Measurements from ENCODE around the gene TGM2.

Gene TGM2

DNA sequence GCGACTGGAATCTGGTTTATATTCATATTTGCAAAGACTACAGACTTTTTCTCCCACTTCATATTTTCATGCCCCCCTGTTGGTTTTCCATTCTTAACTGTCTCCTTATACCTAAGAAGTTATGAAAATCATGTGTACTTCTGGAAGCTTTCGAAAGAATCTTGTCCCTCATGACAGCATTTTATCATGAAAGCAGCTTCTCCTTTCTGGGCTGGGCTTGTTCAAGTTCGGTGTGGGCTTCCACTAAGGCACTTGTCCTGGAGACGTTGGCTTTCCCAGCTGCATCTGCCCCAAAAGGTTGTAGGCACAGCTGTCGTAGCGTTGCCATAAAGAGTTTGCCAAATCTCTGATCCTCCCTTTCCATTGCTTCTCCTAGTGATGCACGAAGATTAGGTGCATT is 75.0 kb downstream of the TGM2 start:
- no peak overlapping the region for H4K12ac ChIP-seq (ENCODE audit: low read depth, low read length)
- no peaks in the 10 kb centered on the region for H3K27me3 ChIP-seq (ENCODE audit: insufficient read depth, low read length)
- no peak overlapping the region for H3K18ac ChIP-seq (ENCODE audit: low read length)
- peaks cover 3% of the 10 kb centered on the region for H3K79me2 ChIP-seq (ENCODE audit: control insufficient read depth, insufficient read depth, low read length, poor library complexity)
- H3K27ac ChIP-seq (ENCODE audit: low read depth, low read length): no peak overlapping the region
- H2BK12ac ChIP-seq (ENCODE audit: low read length): no peak overlapping the region
- H3K36me3 ChIP-seq (ENCODE audit: control insufficient read depth in 1 of 2, insufficient read depth in 2 of 2, low read length in 2 of 2): peaks cover 20 to 25% of the 10 kb centered on the region in 2 experiments
- no peak overlapping the region for H3K14ac ChIP-seq (ENCODE audit: low read length)
- DNase-seq: no peak
- H4K91ac ChIP-seq (ENCODE audit: low read depth, low read length): no peak overlapping the region
- no peak overlapping the region for H2BK5ac ChIP-seq (ENCODE audit: low read depth, low read length, poor library complexity)
- no peak overlapping the region for H2AFZ ChIP-seq (ENCODE audit: insufficient read depth, low read length, poor library complexity)
- no peak overlapping the region for H2BK120ac ChIP-seq (ENCODE audit: insufficient read depth, low read length, poor library complexity)
- no peak overlapping the region for H2AK5ac ChIP-seq (ENCODE audit: low read length)
- peaks cover 20% of the 10 kb centered on the region for H3K79me1 ChIP-seq (ENCODE audit: low read length)
- no peaks in the 10 kb centered on the region for H3K9me3 ChIP-seq (ENCODE audit: insufficient read depth, low read depth, low read length)
- no peak overlapping the region for H3K23ac ChIP-seq (ENCODE audit: low read length)
- peaks cover 11 to 12% of the 10 kb centered on the region in 2 experiments for H3K4me1 ChIP-seq (ENCODE audit: control insufficient read depth in 1 of 2, insufficient read depth in 2 of 2, low read length in 2 of 2)
- no peak overlapping the region for H4K8ac ChIP-seq (ENCODE audit: low read depth, low read length)
- H3K9ac ChIP-seq (ENCODE audit: low read length): no peak overlapping the region
- no peak overlapping the region for H3K4ac ChIP-seq (ENCODE audit: low read depth, low read length)
- no peak overlapping the region for H3K4me3 ChIP-seq (ENCODE audit: low read depth, low read length)
- WGBS (ENCODE audit: extremely low coverage, insufficient coverage, insufficient read length): no CpG with 5 or more reads among the region's 7 CpGs
- no peak overlapping the region for H3K4me2 ChIP-seq (ENCODE audit: low read length)

DNA sequence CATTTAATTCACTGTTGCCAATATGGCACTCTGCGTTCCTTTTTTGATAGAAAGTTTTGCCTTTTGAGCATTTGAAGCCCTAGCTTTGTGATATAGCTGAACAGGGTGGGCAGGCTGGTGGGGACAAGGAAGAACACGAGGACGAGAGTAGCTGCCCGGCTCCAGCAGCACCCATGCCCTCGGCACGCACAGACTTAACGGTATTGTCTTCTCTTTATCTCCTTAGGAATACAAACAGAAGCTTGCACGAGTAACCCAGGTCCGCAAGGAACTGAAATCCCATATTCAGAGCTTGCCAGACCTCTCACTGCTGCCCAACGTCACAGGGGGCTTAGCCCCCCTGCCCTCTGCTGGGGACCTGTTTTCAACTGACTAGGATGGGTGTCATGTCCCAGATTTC is 75.6 kb downstream of the TGM2 start:
- WGBS (ENCODE audit: extremely low coverage, insufficient coverage, insufficient read length): no CpG with 5 or more reads among the region's 10 CpGs
- H2BK5ac ChIP-seq (ENCODE audit: low read depth, low read length, poor library complexity): no peak overlapping the region
- H2BK12ac ChIP-seq (ENCODE audit: low read length): no peak overlapping the region
- H4K91ac ChIP-seq (ENCODE audit: low read depth, low read length): no peak overlapping the region
- H2AK5ac ChIP-seq (ENCODE audit: low read length): no peak overlapping the region
- H2AFZ ChIP-seq (ENCODE audit: insufficient read depth, low read length, poor library complexity): no peak overlapping the region
- peaks cover 20 to 25% of the 10 kb centered on the region in 2 experiments for H3K36me3 ChIP-seq (ENCODE audit: control insufficient read depth in 1 of 2, insufficient read depth in 2 of 2, low read length in 2 of 2)
- H3K4me1 ChIP-seq (ENCODE audit: control insufficient read depth in 1 of 2, insufficient read depth in 2 of 2, low read length in 2 of 2): peaks cover 12% of the 10 kb centered on the region in 2 experiments
- H3K18ac ChIP-seq (ENCODE audit: low read length): no peak overlapping the region
- no peak overlapping the region for H3K4me2 ChIP-seq (ENCODE audit: low read length)
- no peak overlapping the region for H3K9ac ChIP-seq (ENCODE audit: low read length)
- no peak overlapping the region for H3K14ac ChIP-seq (ENCODE audit: low read length)
- no peak overlapping the region for H4K8ac ChIP-seq (ENCODE audit: low read depth, low read length)
- H3K9me3 ChIP-seq (ENCODE audit: insufficient read depth, low read depth, low read length): no peaks in the 10 kb centered on the region
- H4K12ac ChIP-seq (ENCODE audit: low read depth, low read length): no peak overlapping the region
- DNase-seq: no peak
- no peak overlapping the region for H3K23ac ChIP-seq (ENCODE audit: low read length)
- no peak overlapping the region for H3K27ac ChIP-seq (ENCODE audit: low read depth, low read length)
- H3K27me3 ChIP-seq (ENCODE audit: insufficient read depth, low read length): no peaks in the 10 kb centered on the region
- peaks cover 20% of the 10 kb centered on the region for H3K79me1 ChIP-seq (ENCODE audit: low read length)
- H3K79me2 ChIP-seq (ENCODE audit: control insufficient read depth, insufficient read depth, low read length, poor library complexity): peaks cover 6% of the 10 kb centered on the region
- no peak overlapping the region for H2BK120ac ChIP-seq (ENCODE audit: insufficient read depth, low read length, poor library complexity)
- no peak overlapping the region for H3K4me3 ChIP-seq (ENCODE audit: low read depth, low read length)
- H3K4ac ChIP-seq (ENCODE audit: low read depth, low read length): no peak overlapping the region

DNA sequence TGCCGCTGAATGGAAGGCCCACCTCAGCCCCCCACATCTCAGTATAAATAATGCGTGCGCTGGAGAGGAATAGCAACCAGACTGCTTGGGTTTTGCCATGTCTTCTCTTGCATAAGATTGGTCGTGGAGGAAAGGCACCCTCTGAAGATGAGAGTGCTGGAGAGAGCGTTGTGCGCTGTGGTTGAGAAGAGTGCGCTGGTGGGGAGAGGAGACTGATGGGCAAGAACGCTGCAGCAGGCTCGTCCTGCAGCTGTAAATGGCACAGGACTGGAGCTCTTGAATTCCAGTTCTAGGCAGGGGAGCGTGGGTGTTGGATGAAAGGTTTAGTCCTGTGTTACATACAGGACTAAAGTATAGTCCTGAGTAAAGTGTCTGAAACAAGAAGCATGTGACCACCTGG is 80.0 kb downstream of the TGM2 start:
- Histone ChIP-seq H4K8ac (ENCODE audit: low read depth, low read length) (peak overlapping the region; percentile 90), H3K14ac (ENCODE audit: low read length) (peak overlapping the region; percentile 88), H3K36me3 (ENCODE audit: control insufficient read depth in 1 of 2, insufficient read depth in 2 of 2, low read length in 2 of 2) (peaks cover 19 to 21% of the 10 kb centered on the region in 2 experiments), H2BK5ac (ENCODE audit: low read depth, low read length, poor library complexity) (peak overlapping the region; percentile 95), H3K27ac (ENCODE audit: low read depth, low read length) (peak overlapping the region; percentile 96), H3K9me3 (ENCODE audit: insufficient read depth, low read depth, low read length) (no peaks in the 10 kb centered on the region), H4K12ac (ENCODE audit: low read depth, low read length) (peak overlapping the region; percentile 28), H3K23ac (ENCODE audit: low read length) (no peak overlapping the region), H3K4me1 (ENCODE audit: control insufficient read depth in 1 of 2, insufficient read depth in 2 of 2, low read length in 2 of 2) (peaks cover 21% of the 10 kb centered on the region in 2 experiments), H3K18ac (ENCODE audit: low read length) (peak overlapping the region; percentile 97), H2BK12ac (ENCODE audit: low read length) (peak overlapping the region; percentile 98), H3K9ac (ENCODE audit: low read length) (peak overlapping the region; percentile 35), H3K4me3 (ENCODE audit: low read depth, low read length) (no peak overlapping the region), H3K4me2 (ENCODE audit: low read length) (no peak overlapping the region), H3K79me1 (ENCODE audit: low read length) (peaks cover 27% of the 10 kb centered on the region), H2AFZ (ENCODE audit: insufficient read depth, low read length, poor library complexity) (no peak overlapping the region), H3K4ac (ENCODE audit: low read depth, low read length) (peak overlapping the region; percentile 89), H2AK5ac (ENCODE audit: low read length) (peak overlapping the region; percentile 99), H2BK120ac (ENCODE audit: insufficient read depth, low read length, poor library complexity) (peak overlapping the region; percentile 89), H3K79me2 (ENCODE audit: control insufficient read depth, insufficient read depth, low read length, poor library complexity) (peaks cover 13% of the 10 kb centered on the region), H4K91ac (ENCODE audit: low read depth, low read length) (peak overlapping the region; percentile 93), H3K27me3 (ENCODE audit: insufficient read depth, low read length) (no peaks in the 10 kb centered on the region)
- no peak for DNase-seq
- WGBS (ENCODE audit: extremely low coverage, insufficient coverage, insufficient read length): no CpG with 5 or more reads among the region's 10 CpGs

DNA sequence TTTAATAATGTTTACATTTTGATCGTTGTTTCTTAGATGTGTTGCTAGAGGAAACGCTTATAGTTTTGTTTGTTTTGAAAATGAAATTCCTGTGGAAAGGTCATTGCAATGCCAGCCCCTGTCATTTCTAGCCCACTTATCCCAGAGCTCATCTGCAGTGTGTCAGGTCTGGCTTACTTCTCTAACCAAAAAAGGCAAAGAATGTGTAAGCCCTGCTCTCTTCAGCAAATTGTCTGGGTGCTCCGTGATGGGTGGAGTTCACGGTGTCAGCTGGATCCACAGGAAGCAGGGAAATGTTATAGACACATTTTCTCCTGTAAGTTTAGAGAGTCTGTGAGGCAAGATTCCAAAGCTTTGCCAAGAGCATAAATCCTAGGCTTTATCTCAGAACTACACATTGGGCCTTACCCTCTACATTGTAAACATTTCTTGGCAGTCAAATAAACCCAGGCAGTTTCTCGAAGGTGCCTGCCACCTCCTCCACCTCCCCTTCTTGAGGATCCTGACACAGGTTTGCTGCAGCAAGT is 80.6 kb downstream of the TGM2 start:
- H3K4me1 ChIP-seq (ENCODE audit: control insufficient read depth in 1 of 2, insufficient read depth in 2 of 2, low read length in 2 of 2): peaks cover 21% of the 10 kb centered on the region in 2 experiments
- H3K27me3 ChIP-seq (ENCODE audit: insufficient read depth, low read length): no peaks in the 10 kb centered on the region
- H4K91ac ChIP-seq (ENCODE audit: low read depth, low read length): peak overlapping the region; percentile 93
- peak overlapping the region; percentile 98 for H2BK12ac ChIP-seq (ENCODE audit: low read length)
- peak overlapping the region; percentile 89 for H3K4ac ChIP-seq (ENCODE audit: low read depth, low read length)
- H3K36me3 ChIP-seq (ENCODE audit: control insufficient read depth in 1 of 2, insufficient read depth in 2 of 2, low read length in 2 of 2): peaks cover 14 to 16% of the 10 kb centered on the region in 2 experiments
- peak overlapping the region; percentile 88 for H3K14ac ChIP-seq (ENCODE audit: low read length)
- H3K9me3 ChIP-seq (ENCODE audit: insufficient read depth, low read depth, low read length): no peaks in the 10 kb centered on the region
- H4K8ac ChIP-seq (ENCODE audit: low read depth, low read length): peak overlapping the region; percentile 90
- H3K9ac ChIP-seq (ENCODE audit: low read length): peak overlapping the region; percentile 35
- no peak overlapping the region for H3K4me2 ChIP-seq (ENCODE audit: low read length)
- no peak overlapping the region for H3K4me3 ChIP-seq (ENCODE audit: low read depth, low read length)
- no peak overlapping the region for H3K23ac ChIP-seq (ENCODE audit: low read length)
- peak overlapping the region; percentile 28 for H4K12ac ChIP-seq (ENCODE audit: low read depth, low read length)
- peak overlapping the region; percentile 96 for H3K27ac ChIP-seq (ENCODE audit: low read depth, low read length)
- H2AFZ ChIP-seq (ENCODE audit: insufficient read depth, low read length, poor library complexity): no peak overlapping the region
- H2AK5ac ChIP-seq (ENCODE audit: low read length): peak overlapping the region; percentile 99
- peak overlapping the region; percentile 97 for H2BK5ac ChIP-seq (ENCODE audit: low read depth, low read length, poor library complexity)
- H3K79me1 ChIP-seq (ENCODE audit: low read length): peaks cover 27% of the 10 kb centered on the region
- H3K18ac ChIP-seq (ENCODE audit: low read length): peak overlapping the region; percentile 97
- no CpG with 5 or more reads among the region's 5 CpGs for WGBS (ENCODE audit: extremely low coverage, insufficient coverage, insufficient read length)
- H2BK120ac ChIP-seq (ENCODE audit: insufficient read depth, low read length, poor library complexity): peak overlapping the region; percentile 98
- peaks cover 13% of the 10 kb centered on the region for H3K79me2 ChIP-seq (ENCODE audit: control insufficient read depth, insufficient read depth, low read length, poor library complexity)
- peak; percentile 53 to 81 for DNase-seq

All from trophoblast cell (in vitro differentiated cells and primary cell).